Measurements from ENCODE around the gene MLLT6. TPM values are rescaled to one million over a fixed set of nuclear protein-coding genes. Genes with fewer than 3 reads are reported as not detected.

MLLT6 gene
- total RNA-seq, 6 experiments from 2014 or later: 26.5 to 31.5 (median 30.2) TPM

DNA sequence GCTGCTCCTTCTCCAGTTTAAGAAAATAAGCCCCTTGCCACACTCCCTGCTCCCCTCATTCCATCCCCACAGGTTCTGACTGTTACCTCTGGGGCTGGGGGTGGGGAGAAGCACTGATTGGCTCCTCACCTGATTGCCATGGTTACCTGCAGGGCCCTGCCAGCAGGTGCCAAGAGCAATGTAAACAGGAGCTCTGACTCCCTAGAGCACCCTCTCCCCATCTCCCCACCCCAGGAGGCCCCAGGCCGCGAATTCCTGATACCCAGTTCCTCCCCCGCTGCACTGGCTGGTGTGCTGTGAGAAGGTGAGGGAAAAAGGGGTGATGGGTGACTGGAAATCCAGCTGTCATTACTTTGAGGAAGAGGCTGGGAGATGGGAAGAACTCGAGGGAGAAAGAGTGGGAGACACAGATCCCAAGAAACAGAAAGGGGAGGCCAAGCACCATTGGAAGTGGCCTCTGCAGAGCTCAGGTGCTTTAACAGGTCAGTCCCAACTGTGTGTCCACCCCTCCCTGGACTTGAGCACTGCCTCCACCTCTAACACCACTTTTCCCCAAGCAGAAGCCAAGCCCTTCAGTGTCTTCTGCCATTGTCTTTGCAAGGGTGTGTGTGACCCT, 38.6 kb downstream of the MLLT6 start:
- peaks cover 57% of the 10 kb centered on the region for H3K4me1 Mint-ChIP-seq (ENCODE audit: low read depth)
- H3K27me3 Mint-ChIP-seq (ENCODE audit: insufficient read depth): peaks cover 2% of the 10 kb centered on the region
- TF ChIP-seq, protein P1, sequence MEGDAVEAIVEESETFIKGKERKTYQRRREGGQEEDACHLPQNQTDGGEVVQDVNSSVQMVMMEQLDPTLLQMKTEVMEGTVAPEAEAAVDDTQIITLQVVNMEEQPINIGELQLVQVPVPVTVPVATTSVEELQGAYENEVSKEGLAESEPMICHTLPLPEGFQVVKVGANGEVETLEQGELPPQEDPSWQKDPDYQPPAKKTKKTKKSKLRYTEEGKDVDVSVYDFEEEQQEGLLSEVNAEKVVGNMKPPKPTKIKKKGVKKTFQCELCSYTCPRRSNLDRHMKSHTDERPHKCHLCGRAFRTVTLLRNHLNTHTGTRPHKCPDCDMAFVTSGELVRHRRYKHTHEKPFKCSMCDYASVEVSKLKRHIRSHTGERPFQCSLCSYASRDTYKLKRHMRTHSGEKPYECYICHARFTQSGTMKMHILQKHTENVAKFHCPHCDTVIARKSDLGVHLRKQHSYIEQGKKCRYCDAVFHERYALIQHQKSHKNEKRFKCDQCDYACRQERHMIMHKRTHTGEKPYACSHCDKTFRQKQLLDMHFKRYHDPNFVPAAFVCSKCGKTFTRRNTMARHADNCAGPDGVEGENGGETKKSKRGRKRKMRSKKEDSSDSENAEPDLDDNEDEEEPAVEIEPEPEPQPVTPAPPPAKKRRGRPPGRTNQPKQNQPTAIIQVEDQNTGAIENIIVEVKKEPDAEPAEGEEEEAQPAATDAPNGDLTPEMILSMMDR (IDR thresholded peaks at IDR 0.05): no peak
- H3K36me3 Mint-ChIP-seq (ENCODE audit: low read depth): peaks cover 4% of the 10 kb centered on the region; the same call in 1 of the 2 replicates
- no peak for DNase-seq
- peak overlapping the region; percentile 94 for H3K27ac Mint-ChIP-seq
- H3K4me3 Mint-ChIP-seq: no peak overlapping the region; the same call in 1 of the 2 replicates
- H3K9me3 Mint-ChIP-seq: no peaks in the 10 kb centered on the region

- Mint-ChIP-seq H3K9me3 (no peaks in the 10 kb centered on the region), H3K4me1 (ENCODE audit: low read depth) (peaks cover 69% of the 10 kb centered on the region)
Measured at GRCh38 chr17:38745545-38745944, 40.5 kb downstream of the MLLT6 start.

DNA sequence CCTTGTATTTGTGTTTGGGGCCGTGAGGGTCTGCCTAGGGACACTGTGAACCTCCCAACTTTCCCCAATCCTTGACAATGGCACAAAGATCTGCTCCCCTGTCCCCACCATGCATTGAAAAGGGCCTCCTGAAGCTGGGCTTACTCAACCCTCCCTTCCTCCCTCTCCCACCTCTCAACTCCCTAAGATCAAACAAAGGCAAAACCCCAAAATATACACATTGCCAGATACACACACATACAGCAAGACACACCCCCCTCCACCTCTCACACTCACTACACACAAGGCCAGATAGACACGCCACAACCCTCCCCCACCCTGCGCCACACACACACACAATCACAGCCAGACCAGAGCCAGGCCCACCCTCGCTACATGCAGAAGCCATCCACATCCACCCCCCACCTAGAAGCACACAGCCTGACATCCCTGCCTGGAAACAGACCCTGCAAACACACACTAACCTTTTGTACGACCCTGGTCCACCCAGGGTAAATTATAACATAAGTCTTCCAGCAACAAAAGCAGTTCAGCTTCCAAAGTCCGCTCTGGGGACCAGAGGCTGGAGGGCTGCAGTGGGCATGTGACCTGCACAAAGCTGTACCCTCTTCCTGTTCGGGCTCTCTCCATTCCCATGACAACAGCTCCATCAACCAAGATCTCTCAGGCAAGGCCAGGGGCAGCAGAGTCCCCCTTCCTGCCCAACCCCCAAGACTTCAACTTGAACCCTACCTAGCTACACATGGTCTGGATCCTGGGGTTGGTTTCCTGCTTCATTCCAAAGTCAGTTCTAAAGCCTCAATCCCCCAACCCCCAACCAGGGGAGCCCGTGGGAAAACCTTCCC, 41.2 kb downstream of the MLLT6 start:
- TF ChIP-seq, protein P1 (IDR thresholded peaks at IDR 0.05): no peak
- no peak for DNase-seq
- H3K9me3 Mint-ChIP-seq: no peaks in the 10 kb centered on the region
- peak overlapping the region; percentile 44 for H3K27ac Mint-ChIP-seq
- H3K4me3 Mint-ChIP-seq: peak overlapping the region; percentile 96
- H3K27me3 Mint-ChIP-seq (ENCODE audit: insufficient read depth): no peaks in the 10 kb centered on the region; the same call in none of the 2 replicates
- H3K36me3 Mint-ChIP-seq (ENCODE audit: low read depth): peaks cover 4% of the 10 kb centered on the region; the same call in 1 of the 2 replicates
- H3K4me1 Mint-ChIP-seq (ENCODE audit: low read depth): peaks cover 70% of the 10 kb centered on the region

More at GRCh38 chr17:38745545-38745944, 40.5 kb downstream of the MLLT6 start:
- Mint-ChIP-seq H3K36me3 (ENCODE audit: low read depth) (peaks cover 4% of the 10 kb centered on the region; the same call in 1 of the 2 replicates), H3K4me3 (peak overlapping the region; percentile 96), H3K27me3 (ENCODE audit: insufficient read depth) (peaks cover 2% of the 10 kb centered on the region), H3K27ac (peak overlapping the region; percentile 24; the same call in 1 of the 2 replicates)
- no peak for DNase-seq
- TF ChIP-seq, protein P1 (IDR thresholded peaks at IDR 0.05): no peak

GRCh38 chr17:38746849-38747462, 41.9 kb downstream of the MLLT6 start:
- Mint-ChIP-seq H3K9me3 (no peaks in the 10 kb centered on the region), H3K4me3 (peak overlapping the region; percentile 96), H3K36me3 (ENCODE audit: low read depth) (peaks cover 4% of the 10 kb centered on the region; the same call in 1 of the 2 replicates), H3K4me1 (ENCODE audit: low read depth) (peaks cover 69% of the 10 kb centered on the region), H3K27me3 (ENCODE audit: insufficient read depth) (peaks cover 3% of the 10 kb centered on the region), H3K27ac (peak overlapping the region; percentile 44)
- no peak for DNase-seq
- TF ChIP-seq, protein P1 (IDR thresholded peaks at IDR 0.05): no peak

DNA sequence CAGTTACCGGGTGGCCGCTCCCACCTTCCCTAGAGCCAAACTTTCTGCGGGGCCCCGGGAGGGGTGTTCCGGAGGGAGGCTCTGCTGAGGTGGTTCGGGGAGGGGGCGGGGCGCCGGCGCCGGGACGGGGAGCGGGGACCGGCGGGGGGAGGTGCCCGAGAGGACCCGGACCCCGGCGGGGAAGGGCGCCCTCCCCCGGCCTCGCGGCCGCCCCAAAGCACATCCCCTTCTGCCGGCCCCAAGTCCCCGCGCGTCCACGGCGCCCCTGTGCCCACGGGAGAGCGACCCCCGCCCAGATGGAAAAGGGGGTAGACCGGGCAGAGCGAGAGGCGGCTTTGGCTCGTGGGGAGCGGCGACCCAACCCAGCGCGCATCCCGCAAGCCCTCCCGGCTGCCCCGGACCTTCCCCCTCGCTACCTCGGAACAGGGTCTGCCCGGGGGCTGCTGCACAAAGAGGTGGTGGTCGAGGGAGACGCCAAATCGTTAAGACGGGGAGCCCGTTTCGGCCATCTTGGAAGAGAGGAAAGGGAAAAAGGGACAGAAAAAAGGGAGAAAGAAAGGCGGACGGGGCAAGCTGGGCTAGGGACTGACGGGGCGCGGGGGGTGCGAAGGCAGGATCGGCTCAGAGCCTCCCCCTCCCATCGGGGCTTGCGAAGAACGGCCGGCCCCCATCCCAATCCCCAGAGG, 42.5 kb downstream of the MLLT6 start:
- Mint-ChIP-seq H3K27me3 (ENCODE audit: insufficient read depth) (peaks cover 5% of the 10 kb centered on the region), H3K4me3 (peak overlapping the region; percentile 96), H3K9me3 (no peaks in the 10 kb centered on the region), H3K27ac (peak overlapping the region; percentile 65; the same call in 1 of the 2 replicates), H3K36me3 (ENCODE audit: low read depth) (peaks cover 6% of the 10 kb centered on the region), H3K4me1 (ENCODE audit: low read depth) (peaks cover 62% of the 10 kb centered on the region)
- DNase-seq: no peak
- TF ChIP-seq, protein P1 (IDR thresholded peaks at IDR 0.05): peak; percentile 62

All from HFFc6 (cell line).